Caki2 (cell line): ENCODE measurements around the gene GGTLC1. TPM values are rescaled to one million over a fixed set of nuclear protein-coding genes. Genes with fewer than 3 reads are reported as not detected.
A peak's percentile ranks its signal among the peaks of the same experiment; 100 is the strongest.
"Not testable (repeated sequence)": the region's sequence is repeated elsewhere in the genome, so short reads cannot be mapped to it uniquely, and the experiment has no call there.

ENCODE experiments used
- DNase-seq: peaks from one replicate; pipeline ENCODE4 v3.0.0-alpha.2; 2015; ENCODE audit warnings: low read depth
- in situ Hi-C: cut with HindIII; loops from 2 replicates; pipeline ENCODE4 v1.10.0; 2016; ENCODE audit warnings: low sequenced_read_pairs, low pct_unique_long_range_greater_than_20kb, mixed read lengths
- total RNA-seq: library from RNA; depleted of rRNA; stranded (reverse); fragments of >200 nt; shearing (Covaris generic); gene quantifications from 2 replicates; pipeline ENCODE4 v1.2.3, GENCODE V29; 2014; ENCODE audit warnings: low replicate concordance

GGTLC1 gene
- total RNA-seq, 1 experiment from 2014 or later = not detected

- in situ Hi-C loops, DNase-seq: not testable (repeated sequence)
Measured at GRCh38 chr20:23978457-23978856, 10.1 kb downstream of the GGTLC1 start.

DNA sequence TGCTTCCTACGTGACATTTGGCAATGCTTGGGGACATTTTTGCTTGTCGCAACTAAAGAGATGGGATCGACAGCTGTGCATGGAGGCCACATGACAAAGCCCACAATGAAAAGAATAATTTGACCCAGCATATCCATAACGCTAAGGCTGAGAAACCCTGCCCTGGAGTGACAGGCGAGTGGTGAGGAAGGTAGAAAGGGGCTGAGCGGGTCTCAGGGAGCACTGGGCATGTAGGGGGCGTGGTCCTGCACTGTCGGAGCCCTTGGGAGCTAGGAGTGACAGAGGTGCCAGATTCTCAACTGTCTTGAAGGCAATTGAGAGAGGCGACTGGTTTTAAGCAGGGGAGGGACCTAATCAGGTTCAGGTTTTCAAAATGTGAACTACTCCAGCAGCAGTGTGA lies 13.6 kb downstream of the GGTLC1 start:
- no peak for DNase-seq
- in situ Hi-C loops = no loop called here

GRCh38 chr20:23971310-23971709 lies 17.3 kb downstream of the GGTLC1 start:
- in situ Hi-C loops = no loop called here
- DNase-seq = no peak

DNA sequence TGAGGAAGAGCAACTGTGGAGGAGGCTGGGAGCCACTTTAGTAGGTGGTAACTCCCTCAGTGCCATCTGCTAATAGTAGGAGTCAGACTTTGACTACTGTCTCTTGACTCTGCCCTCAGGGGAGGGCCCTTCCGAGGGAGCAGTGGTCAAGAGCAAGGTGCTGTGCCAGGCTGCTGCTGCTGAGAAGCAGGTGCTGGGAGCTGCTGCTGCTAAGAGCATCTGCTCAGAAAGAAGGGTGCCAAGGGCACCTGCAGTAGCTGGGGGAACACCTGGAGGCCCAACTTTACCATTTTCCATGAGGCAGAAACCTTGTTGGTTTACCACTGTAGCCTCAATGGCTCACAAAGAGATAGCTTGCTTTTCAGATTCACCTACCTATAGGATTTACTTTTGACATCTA lies 18.5 kb downstream of the GGTLC1 start:
- in situ Hi-C loops = no loop called here
- DNase-seq = no peak

DNA sequence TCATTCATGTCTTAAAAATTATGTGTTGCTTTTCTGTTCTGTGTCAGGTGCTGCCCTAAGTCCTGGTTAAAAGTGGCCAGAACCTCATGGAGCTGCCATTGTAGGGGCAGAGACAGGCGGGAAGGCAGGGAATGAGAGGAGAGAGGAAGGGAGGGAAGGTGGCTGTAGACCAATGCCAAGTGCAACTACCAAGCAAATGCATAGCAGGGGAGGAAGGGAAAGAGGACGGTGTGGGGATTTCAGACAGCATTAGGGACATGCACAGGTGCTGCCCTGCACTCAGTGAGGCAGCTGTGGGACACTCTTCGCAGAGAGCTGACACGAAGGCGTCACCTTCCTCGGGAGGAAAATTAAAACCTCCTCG lies 21.0 kb downstream of the GGTLC1 start:
- DNase-seq = no peak
- in situ Hi-C loops = no loop called here

DNA sequence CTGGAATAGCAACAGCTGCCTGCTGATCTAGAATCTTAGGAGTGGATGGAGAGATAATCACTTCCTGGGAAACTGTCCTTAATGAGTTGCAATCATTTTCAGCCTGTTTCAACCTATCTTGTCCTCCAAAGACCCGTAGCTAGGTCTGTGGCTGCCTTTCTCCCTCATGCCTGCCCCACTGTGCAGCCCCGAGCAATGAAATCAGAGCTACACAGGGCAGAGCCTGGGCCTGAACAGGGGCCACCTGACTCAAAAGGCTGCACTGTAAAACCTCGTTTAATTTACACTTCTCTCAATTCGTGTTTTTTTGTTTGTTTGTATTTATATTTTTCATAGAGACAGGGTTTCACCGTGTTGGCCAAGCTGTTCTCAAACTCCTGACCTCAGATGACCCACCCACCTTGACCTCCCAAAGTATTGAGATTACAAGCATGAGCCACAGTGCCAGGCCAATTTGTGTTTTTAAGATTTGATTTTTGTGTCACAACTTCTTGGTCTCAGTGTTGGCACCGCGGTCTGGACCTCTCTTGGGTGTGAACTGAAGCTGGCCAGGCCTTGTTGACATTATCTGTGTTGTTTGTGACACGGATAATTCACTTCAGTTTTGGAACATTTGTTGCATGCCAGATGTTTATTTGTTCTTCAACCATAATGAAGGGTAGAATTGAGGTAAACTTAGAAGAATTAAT lies 21.5 kb downstream of the GGTLC1 start:
- in situ Hi-C loops = no loop called here
- DNase-seq = no peak

GRCh38 chr20:23966298-23966697 lies 22.3 kb downstream of the GGTLC1 start:
- in situ Hi-C loops = no loop called here
- no peak for DNase-seq

GRCh38 chr20:23963941-23964340 lies 24.6 kb downstream of the GGTLC1 start:
- in situ Hi-C loops = no loop called here
- DNase-seq = peak; percentile 21

DNA sequence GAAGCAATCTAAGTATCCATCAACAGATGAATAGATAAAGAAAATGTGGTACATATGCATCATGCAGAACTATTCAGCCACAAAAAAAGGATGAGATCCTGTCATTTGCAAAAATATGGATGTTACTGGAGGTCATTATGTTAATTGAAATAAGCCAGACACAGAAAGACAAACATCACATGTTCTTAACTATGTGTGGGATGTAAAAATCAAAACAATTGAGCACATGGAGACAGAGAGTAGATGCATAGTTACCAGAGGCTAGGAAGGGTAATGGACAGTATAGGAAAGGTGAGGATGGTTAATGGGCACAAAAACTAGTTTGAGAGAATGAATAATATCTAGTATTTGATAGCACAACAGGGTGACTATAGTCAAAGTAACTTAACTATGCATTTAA lies 26.3 kb downstream of the GGTLC1 start:
- in situ Hi-C loops = no loop called here
- no peak for DNase-seq

DNA sequence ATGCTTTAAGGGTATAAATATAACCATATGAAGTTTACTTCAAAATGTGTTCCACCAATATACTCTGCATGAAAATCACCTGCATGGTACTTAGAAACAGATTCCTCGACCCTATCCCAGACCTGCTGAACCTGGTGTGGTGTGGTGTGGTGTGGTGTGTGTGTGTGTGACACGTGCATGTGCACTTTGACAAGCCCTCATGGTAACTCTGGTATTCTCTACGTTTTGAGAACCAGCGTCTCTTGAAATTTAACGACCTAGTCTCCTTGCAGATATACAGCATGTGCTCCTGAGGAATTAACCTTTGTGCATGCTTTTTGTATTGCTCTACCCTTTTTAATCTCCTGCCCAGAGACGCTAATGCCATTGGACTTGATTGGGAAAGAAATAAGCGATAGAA lies 29.5 kb downstream of the GGTLC1 start:
- in situ Hi-C loops = no loop called here
- DNase-seq = no peak

DNA sequence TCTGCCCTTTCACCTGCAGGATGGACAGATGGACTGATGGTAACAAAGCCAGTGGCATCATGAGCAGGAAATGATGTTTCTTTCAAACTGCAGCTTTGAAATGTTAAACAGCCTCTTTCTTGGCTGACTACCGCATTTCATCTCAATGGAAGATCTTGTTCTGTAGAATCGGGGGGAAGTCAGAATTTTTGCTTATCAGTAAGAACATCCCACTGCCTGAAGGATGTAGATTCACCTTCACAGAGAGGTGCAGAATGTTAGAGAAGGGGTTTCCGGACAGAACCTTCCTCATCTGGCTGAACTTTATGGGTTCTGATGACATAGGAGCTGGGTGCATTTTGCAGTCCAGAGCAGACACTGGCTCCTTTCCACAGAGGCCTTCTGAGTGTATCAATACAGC lies 32.7 kb downstream of the GGTLC1 start:
- DNase-seq = no peak
- in situ Hi-C loops = no loop called here

GRCh38 chr20:23954008-23954745 lies 34.4 kb downstream of the GGTLC1 start:
- DNase-seq = no peak
- in situ Hi-C loops = no loop called here

DNA sequence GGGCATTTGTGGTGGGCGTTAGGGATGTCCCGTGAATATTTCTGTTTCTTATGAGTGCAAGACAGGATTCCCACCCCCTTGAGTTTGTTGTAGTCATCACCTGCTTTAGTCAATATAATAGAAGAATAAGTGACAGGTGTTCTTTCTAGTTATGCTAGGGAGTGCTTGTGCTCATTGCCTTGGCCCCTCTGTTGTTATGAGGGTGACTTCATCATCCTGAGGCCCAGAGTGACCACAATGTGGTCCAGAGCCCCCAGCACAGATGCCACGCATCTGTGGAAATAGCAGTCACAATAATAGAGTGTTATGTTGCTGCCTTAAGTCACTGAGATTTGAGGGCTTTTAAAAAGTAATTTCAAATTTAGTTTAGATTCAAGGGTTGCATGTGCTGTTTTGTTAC lies 42.4 kb downstream of the GGTLC1 start:
- in situ Hi-C loops = no loop called here
- no peak for DNase-seq

GRCh38 chr20:23943304-23943703 lies 45.3 kb downstream of the GGTLC1 start:
- no peak for DNase-seq
- in situ Hi-C loops = no loop called here

DNA sequence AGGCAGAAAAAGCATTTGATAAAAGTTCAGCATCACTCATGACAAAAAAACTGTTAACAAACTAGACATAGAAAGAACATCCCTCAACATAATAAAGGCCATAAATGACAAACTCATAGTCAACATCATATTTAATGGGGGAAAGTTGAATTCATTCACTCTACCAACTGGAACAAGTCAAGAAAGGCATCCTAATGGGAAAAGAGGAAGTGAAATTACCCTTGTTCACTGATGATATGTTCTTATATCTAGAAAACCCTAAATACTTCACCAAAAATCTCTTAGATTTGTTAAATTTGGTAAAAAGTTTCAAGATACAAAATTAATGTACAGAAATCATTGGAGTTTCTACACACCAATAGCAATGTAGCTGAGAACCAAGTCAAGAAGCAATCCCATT lies 48.9 kb downstream of the GGTLC1 start:
- in situ Hi-C loops = no loop called here
- no peak for DNase-seq

- in situ Hi-C loops = no loop called here
Measured at GRCh38 chr20:23939063-23939462, 49.5 kb downstream of the GGTLC1 start.

DNA sequence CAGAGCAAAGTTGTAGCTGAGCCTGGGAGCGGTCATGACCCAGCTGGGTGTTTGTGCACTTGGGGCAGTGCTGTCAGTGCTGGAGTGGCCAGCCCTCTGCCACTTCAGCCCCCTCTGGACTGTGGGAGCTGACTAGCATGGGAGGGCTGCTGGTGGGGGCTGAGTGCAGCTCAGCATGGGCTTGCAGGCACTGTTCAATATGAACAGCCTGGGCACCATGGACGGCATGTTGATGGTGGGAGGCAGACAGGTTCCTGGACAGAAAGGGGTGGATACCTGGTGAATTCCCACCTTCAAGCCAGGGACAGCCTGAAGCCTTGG lies 50.5 kb downstream of the GGTLC1 start:
- no peak for DNase-seq
- in situ Hi-C loops = no loop called here

More at GRCh38 chr20:23939063-23939462, 49.5 kb downstream of the GGTLC1 start:
- no peak for DNase-seq

GRCh38 chr20:23937303-23938117 lies 51.1 kb downstream of the GGTLC1 start:
- peak; percentile 59 for DNase-seq
- in situ Hi-C loops = no loop called here
